Keratinocyte (primary cell): ENCODE results near the gene LPA.

ENCODE experiments used
- CTCF ChIP-seq, 3 experiments: IDR thresholded peaks in 1 of 3; conservative IDR thresholded peaks in 1 of 3; optimal IDR thresholded peaks in 1 of 3; 2 replicates in 2 of 3; 3 replicates in 1 of 3; pipeline versions ENCODE3 to v1.5.1; 2011; ENCODE audit warnings: low read length in 3 of 3, mild to moderate bottlenecking in 3 of 3, moderate library complexity in 2 of 3, control low read depth in 1 of 3, inconsistent platforms in 1 of 3; ENCODE audit not compliant: insufficient read depth in 2 of 3; ENCODE audit errors: extremely low read depth in 1 of 3
- EZH2 ChIP-seq: IDR thresholded peaks from one replicate; pipeline ENCODE4 v1.6.1; 2012; ENCODE audit warnings: inconsistent platforms, mild to moderate bottlenecking, low read length, moderate library complexity

- TF ChIP-seq EZH2 (no peak), CTCF (optimal IDR thresholded peaks at IDR 0.05 in 1 of 3, IDR thresholded peaks at IDR 0.05 in 1 of 3, conservative IDR thresholded peaks at IDR 0.05 in 1 of 3; ENCODE audit: extremely low read depth in 1 of 3, insufficient read depth in 2 of 3, low read length in 3 of 3) (no peak)
Observed at GRCh38 chr6:160661216-160661615, 2.9 kb downstream of the LPA start.
